ENCODE data around the gene PRB2.
"Not testable (repeated sequence)": the region's sequence is repeated elsewhere in the genome, so short reads cannot be mapped to it uniquely, and the experiment has no call there.

PRB2 gene

DNA sequence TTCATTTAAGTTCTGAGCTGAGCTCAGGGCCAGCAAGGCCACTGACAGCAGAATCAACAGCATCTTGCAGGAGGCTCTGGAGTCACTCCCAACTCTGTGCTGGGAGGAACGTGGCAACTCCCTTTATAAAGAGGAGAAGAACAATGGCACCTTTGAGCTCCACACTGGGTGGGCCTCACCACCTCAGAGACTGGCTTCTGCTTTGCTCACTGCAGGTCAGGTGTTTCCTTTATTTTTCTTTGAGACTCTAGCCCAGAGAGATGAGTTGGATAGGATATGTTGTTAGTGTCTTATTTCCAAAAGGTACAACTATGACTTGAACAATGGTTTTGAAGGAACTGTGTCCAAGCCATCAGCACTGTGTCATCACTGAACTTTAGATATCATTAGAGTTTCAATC lies at the start of gene PRB2:
Gene PRB2, minus strand, starts transcription at position 101 of the 400 bp plus-strand sequence. Its CDS starts 38 bp downstream, at position 63.
- H3K27ac ChIP-seq, H3K4me3 ChIP-seq: not testable (repeated sequence)

DNA sequence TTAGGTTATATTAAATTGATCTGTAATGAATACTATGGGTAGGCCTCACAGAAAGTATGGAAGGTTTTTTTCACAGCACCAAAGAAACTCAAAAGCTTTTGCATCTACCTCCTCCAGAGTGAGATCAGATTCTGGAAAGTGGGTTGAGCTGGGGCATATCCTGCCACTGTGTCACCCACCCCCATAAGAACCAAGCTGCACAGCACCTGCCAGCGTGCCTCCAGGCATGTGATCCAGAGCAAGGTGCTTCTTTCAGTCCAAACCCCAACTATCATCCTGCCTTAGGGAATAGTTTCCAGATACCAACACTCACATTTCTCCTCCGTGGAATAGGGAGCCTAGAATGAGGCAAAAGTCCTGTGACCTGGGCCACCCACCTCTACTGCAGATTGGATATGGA lies 42.6 kb upstream of the PRB2 start:
- no peak overlapping the region for H3K27ac ChIP-seq
- no peak overlapping the region for H3K4me3 ChIP-seq

DNA sequence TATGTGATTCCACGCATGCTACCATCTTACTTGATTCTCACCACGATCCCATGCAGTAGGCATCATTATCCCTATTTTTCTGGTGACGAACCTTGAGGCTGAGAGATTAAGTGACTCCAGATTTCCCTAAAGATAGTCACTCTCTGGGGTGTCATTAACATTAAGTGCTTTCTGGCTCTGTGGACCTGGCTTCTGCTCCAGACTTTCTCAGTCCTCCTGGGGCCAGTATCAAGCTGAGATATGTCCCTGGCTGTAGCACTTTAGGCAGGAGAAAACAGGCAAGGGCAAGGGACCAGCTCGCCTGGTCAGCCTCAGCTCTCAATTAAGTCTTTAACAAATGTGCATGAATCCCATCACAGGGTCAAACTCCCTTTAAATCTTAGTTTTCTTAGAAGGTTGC lies 38.3 kb upstream of the PRB2 start:
- no peak overlapping the region for H3K4me3 ChIP-seq
- no peak overlapping the region for H3K27ac ChIP-seq

DNA sequence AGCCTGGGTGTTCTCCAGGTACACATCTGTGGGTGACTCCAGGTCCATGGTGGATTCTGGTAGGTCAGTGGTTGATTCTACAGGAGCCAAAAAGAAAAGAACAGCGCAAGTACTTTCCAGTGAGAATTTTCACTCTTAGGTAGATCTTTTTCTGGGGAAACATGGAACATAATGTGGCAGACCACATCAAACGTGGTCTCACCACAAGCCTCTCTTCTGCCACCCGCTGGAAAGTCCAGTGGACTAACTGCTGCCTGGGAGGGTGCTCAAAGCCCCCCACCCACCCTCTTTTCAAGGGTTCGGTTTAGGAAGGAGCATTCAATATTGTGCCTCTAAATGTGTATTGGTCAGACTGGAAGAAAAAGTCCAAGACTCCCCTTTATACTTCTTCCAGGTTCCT lies 36.1 kb upstream of the PRB2 start:
- Histone ChIP-seq H3K4me3 (no peak overlapping the region), H3K27ac (no peak overlapping the region)

DNA sequence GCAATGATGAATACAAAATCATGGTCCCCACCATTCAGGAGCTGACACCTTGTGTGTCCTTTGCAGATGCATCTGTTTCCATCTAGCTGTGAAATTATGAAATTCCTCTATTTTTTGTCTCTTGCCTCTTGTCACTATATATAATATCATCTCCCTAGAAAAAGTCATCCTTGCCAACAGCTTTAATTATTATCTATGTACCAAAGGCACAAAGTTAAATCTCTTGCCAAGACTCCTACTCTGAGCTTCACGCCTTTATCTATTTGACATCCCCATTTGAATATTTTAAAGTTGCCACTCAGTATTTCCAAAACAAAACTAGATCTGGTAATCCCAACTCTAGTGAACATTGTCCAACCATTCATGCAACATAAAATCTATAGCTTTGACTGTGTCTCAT lies 32.0 kb upstream of the PRB2 start:
- no peak overlapping the region for H3K4me3 ChIP-seq
- H3K27ac ChIP-seq, result no peak overlapping the region

DNA sequence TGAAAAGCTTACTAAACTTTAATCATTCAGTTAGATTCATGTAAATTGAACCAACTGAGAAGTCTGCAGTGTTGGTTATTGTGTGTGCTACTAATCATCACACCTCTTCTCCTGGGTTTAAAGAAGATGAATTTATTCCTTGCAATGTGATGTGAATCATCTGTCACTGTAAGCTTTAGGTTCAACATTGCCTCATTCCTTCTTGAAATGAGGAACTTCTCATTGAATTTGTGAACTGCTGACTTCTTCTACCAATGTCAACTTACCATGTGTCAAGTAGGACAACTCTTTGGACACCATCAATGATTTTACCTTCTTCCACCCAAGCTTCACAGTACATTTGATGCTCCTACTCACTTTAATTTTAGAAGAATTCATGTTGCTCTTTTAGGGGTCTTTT lies 17.4 kb upstream of the PRB2 start:
- Histone ChIP-seq H3K27ac (no peak overlapping the region), H3K4me3 (no peak overlapping the region)

DNA sequence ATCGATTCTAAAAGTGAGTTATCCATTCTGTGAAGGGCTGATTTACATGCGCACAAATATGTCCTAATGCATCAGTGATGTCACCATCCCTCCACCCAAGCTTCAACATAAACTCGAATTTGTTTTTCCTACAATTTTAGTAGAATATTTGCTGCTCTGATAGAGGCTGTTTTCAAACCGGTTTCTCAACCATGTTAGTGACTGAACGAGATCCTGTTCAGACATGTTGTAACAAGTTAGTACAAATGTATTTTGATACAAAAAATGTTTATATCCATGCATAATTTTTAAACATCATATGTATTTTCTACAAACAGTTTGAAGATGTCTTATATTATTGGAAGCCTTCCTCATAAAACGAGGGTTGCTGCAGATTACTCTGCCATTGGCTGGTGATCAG lies 12.7 kb upstream of the PRB2 start:
- no peak overlapping the region for H3K27ac ChIP-seq
- H3K4me3 ChIP-seq, result no peak overlapping the region

DNA sequence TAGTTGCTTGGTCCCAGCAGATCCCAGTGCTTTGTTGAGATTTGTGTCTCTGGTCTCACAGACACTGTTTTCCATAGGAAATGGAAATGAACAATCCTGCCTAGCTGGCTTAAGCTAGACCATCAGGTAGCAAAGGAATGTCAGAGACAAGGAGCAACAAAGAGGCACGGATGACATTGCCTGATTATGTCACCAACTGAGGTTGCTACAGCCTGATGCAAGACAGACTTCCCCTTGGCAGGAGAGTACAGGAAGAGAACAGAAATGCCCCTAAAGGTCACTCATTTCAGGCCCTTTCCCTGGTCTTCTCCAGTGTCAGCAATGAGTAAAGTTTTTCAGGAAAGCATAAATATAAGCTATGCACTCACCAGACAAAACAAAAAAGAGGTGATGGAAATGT lies 2.0 kb upstream of the PRB2 start:
- H3K27ac ChIP-seq, result no peak overlapping the region
- H3K4me3 ChIP-seq, result no peak overlapping the region

DNA sequence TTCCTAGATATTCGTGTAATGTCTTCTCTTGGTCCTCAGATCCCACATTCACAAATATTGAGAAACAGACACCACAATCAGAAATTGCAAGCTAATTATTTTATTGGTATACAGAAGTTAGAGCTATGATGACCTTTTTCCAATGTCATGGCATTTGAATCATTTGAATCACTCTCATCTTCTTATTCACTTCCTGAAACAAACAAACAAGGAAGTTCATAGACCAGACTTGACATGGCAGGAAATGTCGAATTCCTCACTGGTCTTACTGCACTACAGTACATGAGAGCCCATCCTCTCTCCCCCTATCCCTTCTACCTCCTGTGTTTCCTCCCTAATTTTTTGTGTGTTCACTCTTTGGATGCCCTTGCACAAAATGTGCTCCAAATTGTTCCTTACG lies 3.9 kb downstream of the PRB2 start:
- H3K4me3 ChIP-seq, H3K27ac ChIP-seq: not testable (repeated sequence)

DNA sequence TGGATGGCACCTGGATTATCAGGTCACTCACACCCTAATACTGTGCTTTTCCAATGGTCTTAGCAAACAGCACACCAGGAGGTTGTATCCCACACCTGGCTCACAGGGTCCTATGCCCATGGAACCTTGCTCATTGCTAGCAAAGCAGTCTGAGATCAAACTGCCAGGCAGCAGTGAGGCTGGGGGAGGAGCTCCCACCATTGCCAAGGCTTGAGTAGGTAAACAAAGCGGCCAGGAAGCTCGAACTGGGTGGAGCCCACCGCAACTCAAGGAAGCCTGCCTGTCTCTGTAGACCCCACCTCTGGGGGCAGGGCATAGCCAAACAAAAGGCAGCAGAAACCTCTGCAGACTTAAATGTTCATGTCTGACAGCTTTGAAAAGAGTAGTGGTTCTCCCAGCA lies 17.9 kb downstream of the PRB2 start:
- H3K4me3 ChIP-seq, H3K27ac ChIP-seq: not testable (repeated sequence)

DNA sequence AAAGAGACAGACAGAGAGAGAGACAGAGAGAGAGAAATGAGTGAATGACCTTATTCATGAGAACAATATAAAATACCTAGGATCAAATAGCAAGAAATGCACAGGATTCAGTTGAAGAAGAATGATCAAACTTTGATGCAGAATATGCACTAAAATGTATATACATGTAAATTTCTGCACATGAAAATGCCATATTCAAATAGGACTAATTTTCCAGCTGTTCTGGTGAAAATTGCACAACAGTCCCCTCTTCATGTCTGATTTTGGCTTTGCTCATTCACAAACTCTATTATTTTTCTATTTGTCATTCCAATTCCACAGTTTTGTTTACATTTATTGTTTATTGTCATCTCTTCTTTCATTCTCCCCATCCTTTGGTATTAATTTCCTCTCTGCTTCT lies 34.2 kb downstream of the PRB2 start:
- Histone ChIP-seq H3K27ac (no peak overlapping the region), H3K4me3 (no peak overlapping the region)

DNA sequence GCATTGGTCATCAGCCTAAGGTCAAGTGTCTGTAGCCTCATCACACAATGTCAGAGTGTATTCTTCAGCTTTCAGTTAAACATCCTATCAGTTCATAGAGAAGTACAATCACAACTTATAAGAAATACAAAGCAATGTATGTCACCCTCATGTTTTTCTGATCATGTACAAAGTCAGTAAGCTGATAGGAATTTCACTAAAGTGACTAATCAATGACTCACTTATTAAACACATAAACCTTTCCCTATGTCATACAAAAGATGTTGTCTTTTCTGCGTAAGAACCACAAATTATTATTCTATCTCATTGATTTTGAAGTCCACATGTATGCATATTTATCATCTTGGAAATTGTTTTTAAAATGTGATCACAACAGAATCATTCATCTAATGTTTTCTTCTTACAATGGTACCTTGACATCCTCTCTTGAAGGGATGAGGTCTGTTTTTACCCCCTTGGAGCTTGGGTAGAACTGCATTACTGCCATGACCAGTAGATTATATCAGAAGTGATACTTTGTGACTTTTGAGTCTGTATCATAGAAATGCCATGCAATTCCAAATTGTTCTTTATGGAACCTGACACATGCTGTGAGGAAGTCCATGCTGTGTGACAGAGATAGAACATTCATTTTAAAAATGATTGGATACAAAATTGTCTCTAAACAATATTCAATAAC lies 35.0 kb downstream of the PRB2 start:
- H3K4me3 ChIP-seq, H3K27ac ChIP-seq: not testable (repeated sequence)

DNA sequence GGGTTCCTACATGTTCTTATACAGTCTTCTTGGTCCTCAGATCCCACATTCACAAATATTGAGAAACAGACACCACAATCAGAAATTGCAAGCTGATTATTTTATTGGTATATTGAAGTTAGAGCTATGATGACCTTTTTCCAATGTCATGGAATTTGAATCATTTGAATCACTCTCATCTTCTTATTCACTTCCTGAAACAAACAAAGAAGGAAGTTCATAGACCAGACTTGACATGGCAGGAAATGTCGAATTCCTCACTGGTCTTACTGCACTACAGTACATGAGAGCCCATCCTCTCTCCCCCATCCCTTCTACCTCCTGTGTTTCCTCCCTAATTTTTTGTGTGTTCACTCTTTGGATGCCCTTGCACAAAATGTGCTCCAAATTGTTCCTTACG lies 43.6 kb downstream of the PRB2 start:
- H3K27ac ChIP-seq, H3K4me3 ChIP-seq: not testable (repeated sequence)

DNA sequence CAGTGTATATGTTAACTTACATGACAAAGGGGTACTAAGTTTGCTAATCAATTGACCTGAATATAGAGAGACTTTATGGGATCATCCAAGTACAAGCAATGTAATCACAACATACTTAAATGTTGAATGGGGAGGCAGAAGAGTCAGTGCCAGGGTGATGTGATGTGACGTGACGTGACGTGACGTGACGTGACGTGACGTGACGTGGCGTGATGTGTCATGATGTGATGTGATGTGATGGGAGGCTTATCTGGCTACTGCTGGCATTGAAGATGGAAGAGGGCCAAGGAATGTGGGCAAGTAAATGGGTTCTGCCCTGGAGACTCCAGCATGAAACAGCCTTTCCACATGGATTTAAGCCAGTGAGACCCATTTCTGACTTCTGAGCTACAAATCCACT lies 46.9 kb downstream of the PRB2 start:
- no peak overlapping the region for H3K27ac ChIP-seq

DNA sequence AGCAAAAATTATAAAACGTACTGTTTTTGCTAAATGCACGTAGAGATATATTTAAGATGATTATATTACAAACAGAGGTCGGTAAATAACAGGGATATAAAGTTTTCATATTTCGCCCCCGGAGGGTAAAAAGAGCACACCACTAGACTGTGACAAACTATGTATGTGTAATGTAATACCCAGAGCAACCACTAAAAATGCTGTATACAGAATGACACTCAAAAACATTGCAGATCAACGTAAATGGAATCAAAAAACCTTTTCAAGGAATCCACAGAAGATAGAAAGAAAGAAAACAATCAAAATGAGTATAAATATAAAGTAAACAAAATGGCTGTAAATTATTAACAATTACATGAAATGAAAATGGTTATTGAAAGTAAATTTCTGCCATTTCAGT lies 47.6 kb downstream of the PRB2 start:
- no peak overlapping the region for H3K27ac ChIP-seq
- H3K4me3 ChIP-seq, result no peak overlapping the region

More for the DNA sequence above, 46.9 kb downstream of the PRB2 start:
- H3K4me3 ChIP-seq, result no peak overlapping the region

DNA sequence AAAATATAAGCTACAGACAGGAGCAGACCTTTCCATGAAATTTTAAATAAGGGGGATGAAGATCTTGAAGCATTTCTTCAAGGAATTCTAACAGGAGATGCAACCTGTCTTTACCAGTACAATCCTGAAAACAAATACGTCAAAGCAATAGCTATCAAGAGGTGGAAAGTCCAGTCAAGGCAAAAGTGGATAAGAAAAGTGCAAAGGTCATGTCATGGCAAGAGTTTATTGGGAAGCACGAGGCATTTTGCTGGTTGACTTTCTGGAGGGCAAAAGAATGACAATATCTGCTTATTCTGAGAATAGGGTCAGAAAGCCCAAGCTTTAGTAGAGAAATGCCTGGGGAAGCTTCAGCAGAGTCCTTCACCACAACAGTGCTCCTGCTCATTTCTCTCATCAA lies 50.9 kb downstream of the PRB2 start:
- Histone ChIP-seq H3K4me3 (no peak overlapping the region), H3K27ac (no peak overlapping the region)

Data from skin epidermis (tissue), 12 donors.